ENCODE results near the gene REC8. TPM values are rescaled to one million over a fixed set of nuclear protein-coding genes. Genes with fewer than 3 reads are reported as not detected.

Gene REC8
- total RNA-seq, 1 experiment from 2014 or later: 0.31 TPM

DNA sequence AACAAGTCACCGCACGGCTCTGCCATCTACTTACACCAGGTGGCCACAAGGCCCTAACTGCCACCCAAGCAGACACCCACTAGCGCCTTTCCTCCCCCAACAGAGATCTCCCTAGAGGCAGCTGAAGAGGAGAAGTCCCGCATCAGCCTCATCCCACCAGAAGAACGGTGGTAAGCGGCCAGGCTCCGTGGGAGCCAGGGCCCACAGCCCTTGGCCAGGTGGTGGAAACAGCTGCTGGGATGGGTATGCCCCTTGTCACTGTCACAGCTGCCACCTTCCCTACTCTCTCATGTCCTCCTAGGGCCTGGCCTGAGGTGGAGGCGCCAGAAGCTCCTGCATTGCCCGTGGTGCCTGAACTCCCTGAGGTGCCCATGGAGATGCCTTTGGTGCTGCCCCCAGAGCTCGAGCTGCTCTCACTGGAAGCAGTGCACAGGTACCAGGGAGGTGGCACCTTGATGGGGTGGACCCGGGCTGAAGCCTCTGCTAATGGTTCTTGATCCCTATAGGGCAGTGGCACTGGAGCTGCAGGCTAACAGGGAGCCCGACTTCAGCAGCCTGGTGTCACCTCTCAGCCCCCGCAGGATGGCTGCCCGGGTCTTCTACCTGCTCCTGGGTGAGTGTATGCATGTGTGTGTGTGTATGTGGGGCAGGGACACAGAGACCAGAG lies 7.5 kb downstream of the REC8 start:
- DNase-seq (ENCODE audit: low spot score): no peak
- in situ Hi-C loops (cut with HindIII; ENCODE audit: low sequenced_read_pairs): no loop called here

GRCh38 chr14:24179961-24180796 lies 8.3 kb downstream of the REC8 start:
- in situ Hi-C loops (cut with HindIII; ENCODE audit: low sequenced_read_pairs): no loop called here
- DNase-seq (ENCODE audit: low spot score): peak; percentile 61

DNA sequence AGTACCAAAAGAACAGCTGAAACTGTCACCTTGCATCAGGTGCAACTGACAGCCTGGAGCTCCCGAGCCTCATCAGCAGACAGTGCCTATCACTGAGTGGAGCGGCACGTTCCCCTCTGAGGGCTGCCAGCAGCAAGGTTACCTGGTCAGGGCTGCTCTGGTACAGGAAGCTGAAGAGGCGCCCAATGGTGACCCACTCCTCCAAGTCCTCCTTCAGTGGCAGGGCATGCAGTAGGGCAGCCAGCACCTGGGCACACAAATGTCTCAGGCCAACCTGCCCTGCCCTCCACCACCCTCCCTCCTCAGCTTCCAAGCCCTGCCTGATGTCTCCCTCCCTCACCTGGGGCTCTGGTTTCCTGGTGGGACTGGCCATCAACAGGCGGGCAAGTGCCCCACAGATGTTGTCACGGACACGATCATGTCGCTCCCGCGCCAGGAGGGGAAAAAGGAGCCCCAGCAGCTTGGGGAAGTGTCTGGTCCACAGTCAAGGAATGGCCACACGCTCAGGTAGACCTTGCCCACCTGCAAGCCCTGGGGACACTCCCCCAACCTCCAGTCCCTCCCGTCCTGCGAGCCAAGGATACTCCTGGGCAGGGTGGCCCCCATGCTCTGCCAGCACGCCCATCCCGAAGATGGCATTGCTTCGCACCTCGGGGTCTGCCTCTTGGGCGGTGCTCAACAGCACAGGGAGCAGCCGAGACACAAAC lies 9.6 kb downstream of the REC8 start:
- in situ Hi-C loops (cut with HindIII; ENCODE audit: low sequenced_read_pairs): no loop called here
- DNase-seq (ENCODE audit: low spot score): no peak

GRCh38 chr14:24182110-24182882 lies 10.4 kb downstream of the REC8 start:
- in situ Hi-C loops (cut with HindIII; ENCODE audit: low sequenced_read_pairs): no loop called here
- DNase-seq (ENCODE audit: low spot score): no peak

DNA sequence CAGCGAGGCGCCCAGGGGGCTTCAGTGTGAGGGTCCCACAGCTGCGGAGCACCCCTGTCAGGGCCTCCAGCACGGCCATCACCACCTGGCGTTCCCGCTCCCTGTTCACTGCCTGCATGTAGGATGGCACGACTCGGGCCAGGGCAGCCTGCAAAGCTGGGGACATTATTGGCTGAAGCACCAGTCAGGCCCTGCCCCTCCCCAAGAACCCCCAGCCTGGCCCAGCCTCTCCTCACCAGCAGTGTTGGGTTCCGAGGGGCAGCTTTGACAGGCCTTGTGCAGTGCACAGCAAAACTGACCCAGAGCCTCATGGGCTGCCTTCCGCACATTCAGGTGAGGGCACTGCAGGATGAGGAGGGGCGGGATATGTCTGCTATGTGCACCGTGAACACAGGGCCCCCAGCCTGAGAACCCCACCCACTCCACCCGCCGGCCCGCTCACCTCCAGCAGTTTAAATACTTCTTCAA lies 11.2 kb downstream of the REC8 start:
- in situ Hi-C loops (cut with HindIII; ENCODE audit: low sequenced_read_pairs): no loop called here
- DNase-seq (ENCODE audit: low spot score): no peak

GRCh38 chr14:24184104-24184970 lies 12.5 kb downstream of the REC8 start:
- in situ Hi-C loops (cut with HindIII; ENCODE audit: low sequenced_read_pairs): no loop called here
- DNase-seq (ENCODE audit: low spot score): no peak

DNA sequence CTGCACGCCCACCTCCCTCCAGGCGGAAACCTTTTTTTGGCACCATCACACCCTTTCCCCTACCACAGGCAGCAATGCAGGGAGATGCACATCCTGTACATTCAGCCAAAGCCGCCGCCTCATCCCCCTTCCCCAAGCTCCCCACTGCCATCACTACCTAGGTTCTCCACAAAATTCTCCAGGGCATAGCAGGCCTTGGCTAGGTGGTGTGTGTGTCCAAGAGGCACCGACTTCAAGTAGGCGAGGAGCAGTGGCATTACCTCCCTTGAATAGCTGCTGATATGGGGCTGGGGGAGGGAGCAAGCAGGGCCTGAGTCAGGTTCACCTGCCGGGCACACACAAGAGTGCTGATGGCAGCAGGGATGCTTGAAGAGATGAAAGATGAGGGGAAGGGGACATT lies 13.1 kb downstream of the REC8 start:
- DNase-seq (ENCODE audit: low spot score): no peak
- in situ Hi-C loops (cut with HindIII; ENCODE audit: low sequenced_read_pairs): no loop called here

GRCh38 chr14:24185741-24186140 lies 13.9 kb downstream of the REC8 start:
- in situ Hi-C loops (cut with HindIII; ENCODE audit: low sequenced_read_pairs): no loop called here
- DNase-seq (ENCODE audit: low spot score): no peak

GRCh38 chr14:24186831-24187538 lies 15.1 kb downstream of the REC8 start:
- in situ Hi-C loops (cut with HindIII; ENCODE audit: low sequenced_read_pairs): no loop called here
- DNase-seq (ENCODE audit: low spot score): no peak

GRCh38 chr14:24187539-24187915 lies 15.6 kb downstream of the REC8 start:
- DNase-seq (ENCODE audit: low spot score): no peak
- in situ Hi-C loops (cut with HindIII; ENCODE audit: low sequenced_read_pairs): no loop called here

- peak; percentile 95 for DNase-seq (ENCODE audit: low spot score)
- in situ Hi-C loops (cut with HindIII; ENCODE audit: low sequenced_read_pairs): no loop called here
Observed at GRCh38 chr14:24188251-24189058, 16.6 kb downstream of the REC8 start, which contains the start of gene IPO4. Gene IPO4 (minus strand): TSS chr14:24188816. CDS start chr14:24188787, 29 bp downstream.

DNA sequence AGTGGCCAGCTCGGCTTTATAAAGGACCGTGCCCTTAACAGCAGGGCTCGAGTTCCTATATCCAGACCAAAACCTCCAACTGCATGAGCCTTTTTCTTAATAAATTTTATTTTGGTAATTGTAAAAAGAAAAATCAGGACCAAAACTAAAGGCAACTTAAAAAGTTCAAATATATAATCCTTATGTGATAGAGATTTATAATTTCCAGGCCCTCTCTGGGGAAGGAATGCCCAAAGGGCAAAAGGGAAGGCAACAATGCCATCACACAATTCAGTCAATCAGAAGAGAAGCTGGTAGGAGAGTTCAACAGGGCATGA lies 17.1 kb downstream of the REC8 start:
- DNase-seq (ENCODE audit: low spot score): no peak
- in situ Hi-C loops (cut with HindIII; ENCODE audit: low sequenced_read_pairs): no loop called here

GRCh38 chr14:24189460-24189859 lies 17.6 kb downstream of the REC8 start:
- in situ Hi-C loops (cut with HindIII; ENCODE audit: low sequenced_read_pairs): no loop called here
- no peak for DNase-seq (ENCODE audit: low spot score)

- in situ Hi-C loops (cut with HindIII; ENCODE audit: low sequenced_read_pairs): no loop called here
- DNase-seq (ENCODE audit: low spot score): no peak
Observed at GRCh38 chr14:24190416-24190815, 18.5 kb downstream of the REC8 start.

GRCh38 chr14:24192933-24193332 lies 21.1 kb downstream of the REC8 start:
- no peak for DNase-seq (ENCODE audit: low spot score)
- in situ Hi-C loops (cut with HindIII; ENCODE audit: low sequenced_read_pairs): no loop called here

- peak; percentile 22 for DNase-seq (ENCODE audit: low spot score)
- in situ Hi-C loops (cut with HindIII; ENCODE audit: low sequenced_read_pairs): no loop called here
Observed at GRCh38 chr14:24194186-24194872, 22.4 kb downstream of the REC8 start.

- in situ Hi-C loops (cut with HindIII; ENCODE audit: low sequenced_read_pairs): no loop called here
- no peak for DNase-seq (ENCODE audit: low spot score)
Observed at GRCh38 chr14:24194873-24195185, 22.9 kb downstream of the REC8 start.

Data from G401 (cell line).